Measurements from ENCODE around the gene CDRT15. TPM values are rescaled to one million over a fixed set of nuclear protein-coding genes. Genes with fewer than 3 reads are reported as not detected.
"Not testable (repeated sequence)": the region's sequence is repeated elsewhere in the genome, so short reads cannot be mapped to it uniquely, and the experiment has no call there.

The CDRT15 gene
- polyA plus RNA-seq, 1 experiment: not detected

- no peak for DNase-seq (ENCODE audit: low read depth, low spot score)
- POLR2A ChIA-PET: no interaction called here
- H3K27ac ChIP-seq (ENCODE audit: low read depth, low read length): no peak overlapping the region
- no peak for TF ChIP-seq CTCF (IDR thresholded peaks at IDR 0.05; ENCODE audit: low read depth, low read length)
- H3K27me3 ChIP-seq (ENCODE audit: control insufficient read depth, insufficient read depth, low read length): no peaks in the 10 kb centered on the region
- H3K9me3 ChIP-seq (ENCODE audit: control insufficient read depth, insufficient read depth, low read length): no peaks in the 10 kb centered on the region
- CTCF ChIA-PET: no interaction called here
- H3K4me3 ChIP-seq (ENCODE audit: low read depth, low read length): no peak overlapping the region
These were observed 39.1 kb downstream of the CDRT15 start for GRCh38 chr17:14197586-14197985.

DNA sequence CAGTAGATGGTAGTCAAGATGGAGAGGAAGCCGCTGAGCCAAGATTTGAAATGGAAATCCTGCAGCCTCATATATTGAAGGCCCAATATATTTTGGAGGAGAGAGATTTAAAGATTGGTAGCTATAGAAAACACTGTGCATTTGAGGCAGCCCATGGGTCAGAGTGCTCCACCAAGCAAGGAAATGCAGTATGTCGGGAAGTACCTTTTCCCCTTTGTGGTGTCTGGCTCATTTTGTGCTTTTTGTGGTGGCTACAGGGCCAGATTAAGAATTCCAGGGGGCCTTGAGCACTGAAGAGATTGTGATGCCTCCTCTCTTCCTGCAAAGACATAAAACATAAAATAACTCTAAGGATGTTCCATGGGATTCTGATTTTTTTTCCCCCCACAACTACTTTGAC, 39.6 kb downstream of the CDRT15 start:
- no peaks in the 10 kb centered on the region for H3K27me3 ChIP-seq (ENCODE audit: control insufficient read depth, insufficient read depth, low read length)
- H3K9me3 ChIP-seq (ENCODE audit: control insufficient read depth, insufficient read depth, low read length): no peaks in the 10 kb centered on the region
- no peak for TF ChIP-seq CTCF (IDR thresholded peaks at IDR 0.05; ENCODE audit: low read depth, low read length)
- H3K27ac ChIP-seq (ENCODE audit: low read depth, low read length): no peak overlapping the region
- no peak overlapping the region for H3K4me3 ChIP-seq (ENCODE audit: low read depth, low read length)
- CTCF ChIA-PET: no interaction called here
- POLR2A ChIA-PET: no interaction called here
- DNase-seq (ENCODE audit: low read depth, low spot score): no peak

DNA sequence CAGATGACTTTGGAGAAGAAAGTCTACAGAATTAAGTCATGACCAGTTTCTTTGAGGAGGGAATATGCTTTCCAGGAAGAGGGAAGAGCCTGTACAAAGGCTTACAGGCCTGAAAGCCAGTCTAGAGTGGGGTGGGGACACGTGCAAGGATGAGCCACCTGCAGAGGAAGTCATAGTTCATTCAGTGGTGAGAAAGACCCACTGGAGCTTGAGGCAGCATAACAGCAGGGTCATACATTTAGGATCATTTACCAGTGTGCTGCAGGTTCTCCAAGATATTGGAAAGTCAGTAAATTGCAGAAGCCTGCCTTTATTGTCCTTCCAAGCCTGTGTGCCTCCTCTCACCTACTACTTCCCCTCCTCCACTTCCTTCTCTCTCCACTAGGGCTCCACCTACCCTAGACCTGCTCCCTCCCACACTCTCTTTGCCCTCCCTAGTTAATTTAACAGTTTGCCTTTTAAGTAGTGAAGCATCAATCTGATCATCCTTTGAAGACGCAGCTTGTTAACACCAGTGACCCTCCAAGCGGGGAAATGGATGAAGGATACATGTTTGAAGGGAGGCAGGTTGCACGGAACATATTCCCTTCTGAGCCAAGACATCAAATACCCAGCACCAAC, 40.2 kb downstream of the CDRT15 start:
- peak; percentile 22; the same call in 1 of the 2 replicates for TF ChIP-seq CTCF (IDR thresholded peaks at IDR 0.05; ENCODE audit: low read depth, low read length)
- no peak for DNase-seq (ENCODE audit: low read depth, low spot score)
- no peaks in the 10 kb centered on the region for H3K27me3 ChIP-seq (ENCODE audit: control insufficient read depth, insufficient read depth, low read length)
- CTCF ChIA-PET: no interaction called here
- H3K27ac ChIP-seq (ENCODE audit: low read depth, low read length): no peak overlapping the region
- POLR2A ChIA-PET: no interaction called here
- H3K4me3 ChIP-seq (ENCODE audit: low read depth, low read length): no peak overlapping the region
- no peaks in the 10 kb centered on the region for H3K9me3 ChIP-seq (ENCODE audit: control insufficient read depth, insufficient read depth, low read length)

- H3K27me3 ChIP-seq (ENCODE audit: control insufficient read depth, insufficient read depth, low read length); CTCF ChIA-PET; POLR2A ChIA-PET: not testable (repeated sequence)
These were observed 43.9 kb downstream of the CDRT15 start for GRCh38 chr17:14192636-14193344.

GRCh38 chr17:14192039-14192438, 44.6 kb downstream of the CDRT15 start:
- H3K27me3 ChIP-seq (ENCODE audit: control insufficient read depth, insufficient read depth, low read length); H3K9me3 ChIP-seq (ENCODE audit: control insufficient read depth, insufficient read depth, low read length); DNase-seq (ENCODE audit: low read depth, low spot score); POLR2A ChIA-PET; H3K4me3 ChIP-seq (ENCODE audit: low read depth, low read length); CTCF ChIA-PET; H3K27ac ChIP-seq (ENCODE audit: low read depth, low read length): not testable (repeated sequence)

More at GRCh38 chr17:14192636-14193344, 43.9 kb downstream of the CDRT15 start:
- DNase-seq (ENCODE audit: low read depth, low spot score); H3K27ac ChIP-seq (ENCODE audit: low read depth, low read length); H3K4me3 ChIP-seq (ENCODE audit: low read depth, low read length); H3K9me3 ChIP-seq (ENCODE audit: control insufficient read depth, insufficient read depth, low read length): not testable (repeated sequence)

DNA sequence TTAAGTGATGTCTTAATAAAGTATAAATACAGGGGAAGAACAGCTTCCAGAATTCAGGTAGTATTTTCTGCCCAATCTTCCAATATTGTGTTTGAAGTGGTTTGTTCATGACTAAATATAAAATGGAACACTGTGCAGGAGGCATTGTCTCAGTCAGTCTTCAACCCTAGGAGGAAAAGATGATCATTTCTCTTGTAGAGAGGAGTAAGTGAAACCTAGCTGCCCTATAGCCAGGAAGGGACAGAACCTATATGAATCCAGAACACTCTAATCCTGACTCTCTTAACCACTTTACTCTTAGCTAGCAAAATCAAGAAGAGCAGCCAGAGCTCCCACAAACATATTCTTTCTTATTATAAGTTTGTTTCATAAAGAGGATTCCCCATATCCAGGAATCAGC, 45.2 kb downstream of the CDRT15 start:
- H3K27ac ChIP-seq (ENCODE audit: low read depth, low read length); H3K27me3 ChIP-seq (ENCODE audit: control insufficient read depth, insufficient read depth, low read length); H3K9me3 ChIP-seq (ENCODE audit: control insufficient read depth, insufficient read depth, low read length); H3K4me3 ChIP-seq (ENCODE audit: low read depth, low read length); POLR2A ChIA-PET; CTCF ChIA-PET; DNase-seq (ENCODE audit: low read depth, low spot score): not testable (repeated sequence)

DNA sequence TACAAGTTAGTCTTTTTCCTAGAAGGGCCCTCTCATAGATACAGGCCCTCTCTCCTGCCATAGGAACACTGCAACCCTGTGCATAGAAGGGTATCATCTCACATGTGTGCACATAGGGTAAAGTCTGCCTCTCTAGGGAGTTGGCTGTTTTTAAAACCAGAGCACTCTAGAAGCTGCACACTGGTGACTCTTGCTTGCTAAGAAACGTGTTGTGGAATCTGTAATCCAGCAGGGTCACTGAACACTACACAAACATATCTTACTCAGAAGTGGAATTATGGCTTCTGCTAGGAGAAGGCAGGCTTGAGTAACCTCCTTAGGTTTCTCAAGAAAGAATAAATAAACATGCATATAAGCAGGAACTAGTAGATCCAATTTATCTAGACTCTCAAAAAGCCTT, 45.9 kb downstream of the CDRT15 start:
- DNase-seq (ENCODE audit: low read depth, low spot score); H3K9me3 ChIP-seq (ENCODE audit: control insufficient read depth, insufficient read depth, low read length); POLR2A ChIA-PET; H3K27ac ChIP-seq (ENCODE audit: low read depth, low read length); H3K4me3 ChIP-seq (ENCODE audit: low read depth, low read length); CTCF ChIA-PET; H3K27me3 ChIP-seq (ENCODE audit: control insufficient read depth, insufficient read depth, low read length): not testable (repeated sequence)

DNA sequence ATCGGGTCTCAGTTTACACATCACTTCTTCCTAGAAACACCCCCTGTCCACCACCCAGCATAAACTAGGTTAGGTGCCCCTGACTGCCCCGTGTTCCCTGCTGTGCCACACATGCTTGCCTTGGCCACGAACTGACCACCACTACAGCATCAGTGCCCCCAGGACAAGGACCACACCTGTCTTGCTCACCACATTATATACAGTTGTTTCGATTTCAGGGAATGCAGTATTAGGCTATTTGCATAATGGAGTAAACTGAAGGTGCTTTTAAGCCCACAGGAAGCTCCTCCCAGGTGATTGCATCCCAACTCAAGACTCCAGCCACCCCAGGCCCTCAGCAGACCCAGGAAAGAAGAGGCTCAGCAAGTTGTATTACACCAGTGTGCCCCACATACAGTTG, 50.2 kb downstream of the CDRT15 start:
- CTCF ChIA-PET; H3K27ac ChIP-seq (ENCODE audit: low read depth, low read length); H3K4me3 ChIP-seq (ENCODE audit: low read depth, low read length); DNase-seq (ENCODE audit: low read depth, low spot score); H3K27me3 ChIP-seq (ENCODE audit: control insufficient read depth, insufficient read depth, low read length); H3K9me3 ChIP-seq (ENCODE audit: control insufficient read depth, insufficient read depth, low read length); POLR2A ChIA-PET: not testable (repeated sequence)

Data from AG04450 (cell line).